ENCODE measurements around the gene ENAH.
"Not testable (repeated sequence)": the region's sequence is repeated elsewhere in the genome, so short reads cannot be mapped to it uniquely, and the experiment has no call there.

Gene ENAH

DNA sequence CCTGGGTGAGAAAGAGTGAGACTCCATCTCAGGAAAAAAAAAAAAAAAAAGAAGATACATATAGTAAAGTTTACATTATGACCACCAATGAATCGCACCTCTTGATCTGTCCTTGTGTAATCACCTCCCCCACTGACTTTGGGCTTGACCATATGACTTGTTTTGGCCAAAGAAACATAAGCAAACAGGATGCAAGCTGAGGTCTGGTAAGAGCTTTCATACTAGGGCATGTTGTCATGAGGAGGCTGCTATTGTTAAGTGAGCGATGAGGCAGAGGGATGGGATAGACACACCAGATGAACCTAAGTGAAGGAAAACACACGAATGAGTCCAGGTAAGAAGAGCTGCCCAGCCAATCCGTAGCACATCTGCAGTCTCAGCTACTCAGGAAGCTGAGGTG lies 10.7 kb downstream of the ENAH start:
- H3K4me3 ChIP-seq (ENCODE audit: low read length), result no peak overlapping the region
- TF ChIP-seq, protein P1, sequence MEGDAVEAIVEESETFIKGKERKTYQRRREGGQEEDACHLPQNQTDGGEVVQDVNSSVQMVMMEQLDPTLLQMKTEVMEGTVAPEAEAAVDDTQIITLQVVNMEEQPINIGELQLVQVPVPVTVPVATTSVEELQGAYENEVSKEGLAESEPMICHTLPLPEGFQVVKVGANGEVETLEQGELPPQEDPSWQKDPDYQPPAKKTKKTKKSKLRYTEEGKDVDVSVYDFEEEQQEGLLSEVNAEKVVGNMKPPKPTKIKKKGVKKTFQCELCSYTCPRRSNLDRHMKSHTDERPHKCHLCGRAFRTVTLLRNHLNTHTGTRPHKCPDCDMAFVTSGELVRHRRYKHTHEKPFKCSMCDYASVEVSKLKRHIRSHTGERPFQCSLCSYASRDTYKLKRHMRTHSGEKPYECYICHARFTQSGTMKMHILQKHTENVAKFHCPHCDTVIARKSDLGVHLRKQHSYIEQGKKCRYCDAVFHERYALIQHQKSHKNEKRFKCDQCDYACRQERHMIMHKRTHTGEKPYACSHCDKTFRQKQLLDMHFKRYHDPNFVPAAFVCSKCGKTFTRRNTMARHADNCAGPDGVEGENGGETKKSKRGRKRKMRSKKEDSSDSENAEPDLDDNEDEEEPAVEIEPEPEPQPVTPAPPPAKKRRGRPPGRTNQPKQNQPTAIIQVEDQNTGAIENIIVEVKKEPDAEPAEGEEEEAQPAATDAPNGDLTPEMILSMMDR (conservative IDR thresholded peaks at IDR 0.05; ENCODE audit: low read depth, low read length), result no peak
- no peak for DNase-seq (ENCODE audit: low read depth)

DNA sequence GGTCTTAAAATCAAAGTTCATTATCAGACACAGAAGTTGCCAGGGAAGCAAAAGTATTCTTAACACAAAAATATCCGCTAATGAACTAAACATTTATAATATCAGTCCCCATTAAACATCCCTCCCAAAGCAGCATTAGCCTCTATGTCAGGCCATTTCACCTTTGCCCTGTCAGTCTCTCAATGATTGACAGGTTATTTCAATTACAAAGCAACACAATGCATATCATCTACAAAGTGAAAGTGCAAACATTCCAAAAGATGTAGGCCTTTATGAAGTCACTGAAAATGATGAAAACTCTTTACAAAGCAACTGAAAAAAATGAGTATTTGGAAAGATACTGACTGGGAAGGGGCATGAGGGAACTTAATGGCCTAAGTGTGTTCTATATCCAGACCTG lies 14.1 kb downstream of the ENAH start:
- no peak for DNase-seq (ENCODE audit: low read depth)
- TF ChIP-seq, protein P1 (conservative IDR thresholded peaks at IDR 0.05; ENCODE audit: low read depth, low read length), result no peak
- H3K4me3 ChIP-seq (ENCODE audit: low read length), result no peak overlapping the region

DNA sequence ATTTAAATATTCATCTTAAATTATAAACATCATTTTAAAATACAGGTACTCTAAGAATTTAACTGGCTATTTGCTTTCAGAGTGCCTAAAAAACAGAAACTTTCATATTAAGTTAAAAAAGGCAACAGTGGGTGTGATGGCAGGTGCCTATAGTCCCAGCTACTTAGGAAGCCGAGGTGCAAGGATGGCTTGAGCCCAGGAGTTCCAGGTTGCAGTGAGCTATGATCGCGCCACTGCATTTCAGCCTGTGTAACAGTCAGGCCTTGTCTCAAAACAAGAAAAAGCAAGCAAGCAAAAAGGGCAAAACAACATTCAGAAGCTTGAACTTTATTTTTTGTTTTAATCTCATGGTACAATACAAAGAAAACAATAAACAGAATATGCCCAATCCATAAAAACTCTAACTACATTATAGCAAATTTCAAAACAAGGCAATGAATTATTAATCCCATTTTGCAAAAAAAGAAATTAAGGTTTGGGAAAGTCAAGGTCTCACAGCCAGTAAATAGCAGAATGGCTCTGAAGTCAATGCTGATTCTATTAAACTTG lies 15.2 kb downstream of the ENAH start:
- H3K4me3 ChIP-seq (ENCODE audit: low read length), result no peak overlapping the region
- TF ChIP-seq, protein P1 (conservative IDR thresholded peaks at IDR 0.05; ENCODE audit: low read depth, low read length), result no peak
- no peak for DNase-seq (ENCODE audit: low read depth)

DNA sequence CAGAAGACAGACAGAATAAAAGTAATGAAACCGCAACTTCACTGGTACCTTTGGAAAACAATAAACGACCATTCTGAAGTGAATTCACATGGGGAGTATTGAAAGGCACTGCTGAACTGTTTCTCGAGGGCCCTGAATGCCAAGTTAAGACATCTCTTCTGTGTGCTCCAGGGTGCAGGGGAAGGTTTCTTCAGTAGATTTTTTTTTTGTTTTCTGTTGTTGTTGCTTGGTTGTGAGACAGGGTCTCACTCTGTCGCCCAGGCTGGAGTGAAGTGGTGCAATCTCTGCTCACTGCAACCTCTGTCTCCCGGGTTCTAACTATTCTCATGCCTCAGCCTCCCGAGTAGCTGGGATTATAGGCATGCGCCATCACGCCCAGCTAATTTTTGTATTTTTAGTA lies 15.9 kb downstream of the ENAH start:
- DNase-seq (ENCODE audit: low read depth); H3K4me3 ChIP-seq (ENCODE audit: low read length): not testable (repeated sequence)

DNA sequence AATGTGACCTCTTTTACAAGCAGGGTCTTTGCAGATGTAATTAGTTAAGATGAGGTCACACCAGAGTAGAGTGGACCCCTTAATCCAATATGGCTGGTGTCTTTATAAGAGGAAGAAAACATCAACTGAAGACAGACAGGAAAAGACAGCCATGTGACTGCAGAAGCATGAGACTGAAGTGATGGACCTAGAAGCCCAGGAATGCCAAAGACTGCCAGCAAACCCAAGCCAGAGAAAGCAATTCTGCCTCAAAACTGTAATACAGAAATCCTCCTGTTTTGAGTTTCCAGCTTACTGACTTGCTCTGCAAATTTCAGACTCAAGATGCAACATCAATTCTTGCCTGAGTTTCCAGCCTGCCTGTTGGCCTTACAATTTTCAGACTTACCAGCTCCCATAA lies 17.3 kb downstream of the ENAH start:
- DNase-seq (ENCODE audit: low read depth), result no peak
- TF ChIP-seq, protein P1 (conservative IDR thresholded peaks at IDR 0.05; ENCODE audit: low read depth, low read length), result no peak
- no peak overlapping the region for H3K4me3 ChIP-seq (ENCODE audit: low read length)

DNA sequence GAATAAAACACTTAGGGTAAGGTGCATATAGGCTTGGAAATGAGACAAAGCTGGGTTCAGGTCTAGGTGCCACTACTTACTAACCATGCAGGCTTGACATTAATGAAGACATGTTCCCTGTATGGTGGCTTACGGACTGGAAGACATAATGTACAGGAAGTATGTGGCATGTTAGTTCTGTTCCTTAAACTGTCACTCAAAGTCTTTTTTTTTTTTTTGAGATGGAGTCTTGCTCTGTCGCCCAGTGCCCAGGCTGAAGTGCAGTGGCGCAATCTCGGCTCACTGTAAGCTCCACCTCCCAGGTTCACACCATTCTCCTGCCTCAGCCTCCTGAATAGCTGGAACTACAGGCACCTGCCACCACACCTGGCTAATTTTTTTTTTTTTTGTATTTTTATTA lies 20.1 kb downstream of the ENAH start:
- not testable (repeated sequence) for H3K4me3 ChIP-seq (ENCODE audit: low read length); DNase-seq (ENCODE audit: low read depth)

DNA sequence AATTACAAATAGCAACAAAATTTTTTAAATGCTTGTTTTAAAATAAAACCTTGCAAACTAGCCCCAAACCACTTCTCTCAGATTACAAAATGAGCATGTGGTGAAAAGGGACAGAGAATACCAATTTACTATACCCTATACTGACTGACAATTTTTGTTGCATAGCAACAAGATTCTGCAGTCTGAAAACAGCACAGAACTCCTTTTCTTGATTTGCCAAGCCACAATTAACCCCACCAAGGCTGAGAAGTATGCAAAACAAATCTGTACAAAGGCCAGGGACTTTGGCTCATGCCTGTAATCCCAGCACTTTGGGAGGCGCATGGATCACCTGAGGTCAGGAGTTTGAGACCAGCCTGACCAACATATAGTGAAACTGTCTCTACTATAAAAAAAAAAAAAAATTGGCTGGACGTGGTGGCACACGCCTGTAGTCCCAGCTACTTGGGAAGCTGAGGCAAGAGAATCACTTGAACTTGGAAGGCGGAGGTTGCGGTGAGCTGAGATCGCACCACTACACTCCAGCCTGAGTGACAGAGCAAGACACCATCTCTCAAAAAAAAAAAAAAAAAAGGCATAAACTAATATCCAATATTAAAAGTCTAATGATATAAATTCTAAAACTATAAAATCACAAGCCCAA lies 21.8 kb downstream of the ENAH start:
- DNase-seq (ENCODE audit: low read depth), result no peak
- no peak overlapping the region for H3K4me3 ChIP-seq (ENCODE audit: low read length)
- TF ChIP-seq, protein P1 (conservative IDR thresholded peaks at IDR 0.05; ENCODE audit: low read depth, low read length), result no peak

DNA sequence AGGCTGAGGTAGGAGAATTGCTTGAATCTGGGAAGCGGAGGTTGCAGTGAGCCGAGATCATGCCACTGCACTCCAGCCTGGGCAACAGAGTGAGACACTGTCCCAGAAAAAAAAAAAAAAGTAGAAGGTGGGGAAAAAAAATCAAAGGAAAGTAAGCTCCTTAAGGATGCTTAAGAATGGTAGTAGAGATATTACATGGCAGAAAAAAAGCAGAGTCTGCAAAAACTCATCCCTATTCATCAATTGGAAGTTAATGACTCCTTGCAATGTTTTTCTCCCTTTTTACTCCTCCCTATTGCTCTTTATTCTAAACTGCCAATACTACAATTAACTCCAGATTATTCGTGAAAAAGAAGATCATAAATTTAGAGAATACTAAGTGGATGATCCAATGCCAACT lies 23.4 kb downstream of the ENAH start:
- TF ChIP-seq, protein P1 (conservative IDR thresholded peaks at IDR 0.05; ENCODE audit: low read depth, low read length), result no peak
- no peak for DNase-seq (ENCODE audit: low read depth)
- no peak overlapping the region for H3K4me3 ChIP-seq (ENCODE audit: low read length)

DNA sequence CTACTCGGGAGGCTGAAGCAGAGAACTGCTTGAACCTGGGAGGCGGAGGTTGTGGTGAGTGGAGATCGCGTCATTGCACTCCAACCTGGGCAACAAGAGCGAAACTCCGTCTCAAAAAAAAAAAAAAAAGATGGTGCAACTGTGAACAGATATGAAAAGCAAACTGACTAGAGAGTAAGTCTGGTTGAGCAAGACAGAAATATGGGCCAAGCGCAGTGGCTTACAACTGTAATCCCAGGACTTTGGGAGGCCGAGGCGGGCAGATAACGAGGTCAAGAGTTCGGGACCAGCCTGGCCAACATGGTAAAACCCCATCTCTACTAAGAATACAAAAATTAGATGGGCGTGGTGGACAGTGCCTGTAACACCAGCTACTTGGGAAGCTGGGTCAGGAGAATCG lies 24.1 kb downstream of the ENAH start:
- not testable (repeated sequence) for DNase-seq (ENCODE audit: low read depth); H3K4me3 ChIP-seq (ENCODE audit: low read length)
